GM18867 (cell line): ENCODE results near the gene PRPF6.

Experiments used
- ATAC-seq: cut with Tn5 transposase; IDR thresholded peaks from one replicate; pipeline ENCODE4 v1.9.1; 2021; ENCODE audit warnings: mild to moderate bottlenecking, moderate library complexity; ENCODE audit not compliant: unreplicated experiment

Gene PRPF6

DNA sequence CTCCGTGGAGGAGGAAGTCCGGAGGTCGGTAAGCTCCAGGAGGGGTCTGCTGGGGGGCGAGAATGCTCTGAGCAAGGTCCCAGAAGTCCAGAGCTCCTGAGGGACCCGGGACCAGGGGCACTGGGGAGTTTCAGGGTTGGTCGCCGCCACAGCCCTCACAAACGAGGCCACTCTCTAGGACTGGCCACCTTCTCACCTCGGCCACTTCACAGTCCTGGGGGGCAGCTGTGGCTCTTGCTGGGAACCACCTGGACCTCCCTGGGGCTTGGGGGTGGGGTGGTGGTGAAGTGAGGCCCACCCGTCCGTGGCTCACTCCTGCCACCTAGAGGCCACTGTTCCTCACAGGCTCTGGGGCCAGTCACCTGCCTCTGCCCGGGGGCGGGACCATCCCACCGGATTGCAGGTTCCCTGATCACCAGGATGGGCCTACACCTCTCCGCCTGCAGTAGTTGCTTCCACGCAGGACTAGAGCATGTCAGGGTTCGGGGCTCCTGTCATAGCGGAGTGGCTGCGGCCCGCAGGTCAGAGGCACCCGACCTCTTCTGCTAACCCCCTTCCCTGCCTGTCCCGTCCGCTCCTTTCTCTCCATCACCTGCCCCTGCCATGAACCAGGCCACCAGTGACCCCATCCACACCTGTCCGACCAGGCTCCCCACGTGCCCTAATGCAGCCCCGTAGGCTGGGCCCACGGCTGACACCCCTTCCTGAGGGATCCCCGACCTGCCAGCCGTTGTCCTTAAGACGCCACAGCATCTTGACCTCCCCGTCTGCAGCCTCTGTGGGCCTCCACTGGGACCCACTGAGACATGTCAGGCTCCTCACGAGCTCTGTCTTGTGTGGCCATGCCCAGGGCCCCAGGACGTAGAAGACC lies 76.9 kb downstream of the PRPF6 start:
- peak; percentile 40 for ATAC-seq

- ATAC-seq, result peak; percentile 33
Measured at GRCh38 chr20:64058536-64058935, 77.6 kb downstream of the PRPF6 start.

DNA sequence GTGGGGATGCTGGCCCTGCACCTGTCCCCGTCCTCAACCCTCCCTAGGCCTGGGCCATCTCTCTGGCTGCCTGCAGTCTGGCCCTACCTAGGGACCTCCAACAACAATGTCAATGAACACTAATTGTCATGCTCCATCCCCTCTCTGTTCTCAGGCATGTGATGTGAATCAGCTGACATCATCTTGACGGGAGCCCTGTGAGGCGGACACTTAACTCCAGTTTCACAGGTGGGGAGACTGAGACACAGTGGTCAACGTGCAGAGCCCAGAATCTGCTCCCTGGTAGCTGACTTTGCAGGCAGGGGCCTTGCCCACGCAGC lies 81.3 kb downstream of the PRPF6 start:
- no peak for ATAC-seq

- peak; percentile 77 for ATAC-seq
Measured at GRCh38 chr20:64062596-64063388, 81.9 kb downstream of the PRPF6 start, which contains the start of gene TCEA2. TCEA2 (plus strand) TSS chr20:64063198; CDS start chr20:64063313, 115 bp downstream.

GRCh38 chr20:64063389-64064144 lies 82.6 kb downstream of the PRPF6 start:
- no peak for ATAC-seq

DNA sequence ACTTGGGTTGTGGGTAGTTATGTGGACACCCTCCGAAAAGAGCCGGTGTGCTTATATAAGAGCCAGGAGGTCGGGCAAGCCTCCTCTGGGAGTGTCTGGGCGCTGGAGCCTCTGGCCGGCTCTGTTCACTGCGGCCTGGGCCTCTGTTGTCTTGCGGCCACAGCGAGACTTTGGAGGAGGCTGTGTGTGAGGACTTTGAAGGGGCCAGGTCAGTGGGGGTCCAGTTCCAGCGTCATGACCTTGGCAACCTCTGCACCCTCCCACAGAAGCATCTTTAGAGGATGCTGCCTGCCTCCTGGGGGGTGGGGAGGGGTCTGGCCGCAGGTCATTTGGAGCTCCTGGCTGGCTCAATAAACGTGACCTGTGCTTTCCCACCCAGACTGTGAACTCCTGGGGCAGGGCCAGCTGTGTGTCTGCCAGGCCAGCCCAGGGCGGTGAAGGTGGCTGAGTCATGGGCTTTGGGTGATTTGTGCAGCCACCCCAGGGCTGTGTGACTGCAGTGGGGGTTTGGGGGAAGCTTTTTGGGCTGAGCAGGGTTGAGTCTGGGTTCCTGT lies 83.3 kb downstream of the PRPF6 start:
- ATAC-seq, result no peak

DNA sequence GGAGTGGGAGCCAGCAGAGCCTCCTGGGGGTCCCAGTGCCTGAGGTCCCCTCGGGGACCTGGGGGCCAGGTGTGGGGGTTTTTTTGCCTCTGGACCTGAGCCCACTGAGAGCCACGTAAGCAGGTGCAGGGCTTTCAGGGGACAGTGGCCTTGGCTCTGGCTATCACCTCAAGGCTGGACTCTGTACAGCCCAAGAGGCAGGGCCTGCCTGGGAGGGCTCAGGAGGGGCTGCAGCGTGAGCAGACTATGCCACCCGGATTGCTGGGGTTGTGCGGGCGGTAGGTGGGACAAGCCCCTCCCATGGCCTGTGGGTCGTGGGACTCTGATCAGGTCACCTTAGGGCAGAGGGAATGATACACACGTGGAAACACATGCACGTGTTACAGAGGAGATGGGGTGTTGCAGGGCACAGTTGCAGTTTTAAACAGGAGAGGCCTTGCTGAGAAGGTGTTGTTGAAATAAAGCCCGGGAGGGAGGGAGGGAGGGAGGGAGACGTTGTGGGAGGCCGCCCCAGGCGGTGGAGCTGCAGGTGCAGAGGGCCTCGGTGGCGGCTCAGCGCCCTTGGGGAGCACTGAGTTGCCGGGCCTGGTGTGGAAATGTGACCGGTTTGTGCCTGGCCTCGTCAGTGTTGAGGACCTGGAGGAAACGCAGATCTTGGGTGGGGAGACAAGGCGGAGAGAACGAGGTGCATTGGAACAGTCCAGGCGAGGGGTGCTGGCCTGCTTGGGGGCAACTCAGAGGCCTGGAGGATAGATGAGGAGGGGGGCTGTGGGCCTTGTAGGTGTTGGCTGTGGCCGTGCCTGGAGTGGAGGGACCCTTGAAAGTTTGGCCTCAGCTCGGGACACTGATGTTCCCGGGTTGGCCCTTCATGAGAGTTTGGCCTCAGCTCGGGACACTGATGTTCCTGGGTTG lies 84.4 kb downstream of the PRPF6 start:
- no peak for ATAC-seq

DNA sequence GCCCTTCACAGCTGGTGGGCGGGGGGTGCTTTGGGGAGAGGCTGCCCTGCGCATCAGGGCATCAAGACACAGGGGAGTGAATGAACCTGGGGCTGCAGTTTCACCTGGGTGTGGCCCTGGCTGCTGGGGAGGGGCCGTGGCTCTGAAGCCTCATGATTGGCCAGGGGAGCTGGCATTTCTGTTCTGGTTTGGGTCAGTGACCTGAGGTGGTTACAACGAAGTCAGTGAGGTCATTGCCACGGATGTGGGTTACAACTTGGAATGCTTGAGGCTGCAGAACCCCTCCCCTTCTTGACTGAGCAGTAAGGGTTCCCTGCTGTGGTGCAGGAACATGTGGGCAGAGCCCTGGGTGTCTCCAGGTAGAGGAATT lies 85.0 kb downstream of the PRPF6 start:
- peak; percentile 45 for ATAC-seq

DNA sequence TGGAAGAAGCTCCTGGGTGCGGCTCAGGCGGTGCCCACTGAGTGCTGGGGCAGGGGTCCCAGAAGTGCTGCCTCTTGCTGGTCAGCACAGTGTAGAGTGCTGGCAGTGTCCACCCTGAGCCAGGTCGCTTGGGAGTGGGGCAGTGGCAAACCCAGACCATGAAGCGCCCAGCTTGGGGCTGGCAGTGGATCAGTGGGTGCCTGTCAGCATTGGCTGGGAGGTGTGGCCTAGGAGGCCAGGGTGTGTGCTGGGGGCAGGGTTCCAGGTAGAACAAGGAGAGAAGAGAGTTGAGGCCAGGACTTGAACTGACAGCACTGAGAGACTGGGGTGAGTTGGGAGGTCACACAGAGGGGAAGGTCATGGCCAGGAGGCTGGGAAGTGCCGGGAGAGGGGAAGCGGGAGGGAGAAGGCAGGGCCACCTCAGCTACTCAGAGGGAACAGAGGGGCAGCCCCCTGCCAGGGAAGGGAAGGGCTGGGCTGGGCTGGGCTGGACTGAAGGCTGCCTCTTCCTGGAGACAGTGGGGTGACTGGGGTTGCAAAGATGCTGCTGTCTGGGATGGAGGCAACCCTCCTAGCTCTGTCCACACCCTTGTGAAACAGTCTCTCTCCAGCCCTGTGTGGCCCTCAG lies 86.2 kb downstream of the PRPF6 start:
- no peak for ATAC-seq

GRCh38 chr20:64067733-64068307 lies 86.9 kb downstream of the PRPF6 start:
- ATAC-seq, result no peak

DNA sequence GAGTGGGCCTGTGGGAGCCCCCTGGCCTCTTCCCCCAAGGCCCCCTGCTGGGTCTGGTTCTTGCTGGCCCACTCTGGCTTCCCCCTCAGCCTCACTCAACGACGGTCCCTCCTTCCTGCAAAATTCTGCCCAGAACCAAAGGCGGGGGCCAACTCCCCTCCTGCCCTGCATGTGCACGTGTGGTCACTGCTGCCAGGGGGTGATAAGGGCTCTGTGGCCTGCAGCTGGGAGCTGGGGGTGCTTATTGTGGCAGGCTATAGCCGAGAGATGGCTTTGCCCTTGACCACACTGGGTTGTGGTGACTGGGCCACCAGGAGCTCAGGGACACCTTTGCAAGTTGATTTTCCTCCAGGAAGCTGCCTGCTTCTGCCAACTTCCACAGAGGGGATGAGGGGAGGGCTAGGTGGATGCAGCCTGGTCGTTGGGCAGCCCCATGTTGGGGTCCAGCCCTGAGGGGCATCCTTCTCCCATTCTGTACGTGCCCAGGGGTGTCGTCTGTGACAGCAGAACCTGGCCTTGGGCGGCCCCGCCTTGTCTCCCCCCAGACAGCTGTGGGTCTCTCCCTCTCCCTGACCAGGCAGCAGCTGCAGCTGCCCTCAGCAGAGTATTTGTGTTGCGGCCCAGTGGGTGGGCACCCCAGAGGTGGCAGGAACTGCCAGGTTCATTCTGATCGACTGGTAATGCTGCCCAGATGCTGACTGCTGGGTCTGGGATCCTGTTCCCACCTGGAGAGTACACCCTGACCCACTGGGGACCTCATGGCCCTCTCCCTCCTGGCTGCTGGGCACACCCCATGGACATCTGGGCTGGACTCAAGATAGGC lies 87.7 kb downstream of the PRPF6 start:
- ATAC-seq, result no peak

GRCh38 chr20:64069209-64069613 lies 88.3 kb downstream of the PRPF6 start:
- ATAC-seq, result no peak

DNA sequence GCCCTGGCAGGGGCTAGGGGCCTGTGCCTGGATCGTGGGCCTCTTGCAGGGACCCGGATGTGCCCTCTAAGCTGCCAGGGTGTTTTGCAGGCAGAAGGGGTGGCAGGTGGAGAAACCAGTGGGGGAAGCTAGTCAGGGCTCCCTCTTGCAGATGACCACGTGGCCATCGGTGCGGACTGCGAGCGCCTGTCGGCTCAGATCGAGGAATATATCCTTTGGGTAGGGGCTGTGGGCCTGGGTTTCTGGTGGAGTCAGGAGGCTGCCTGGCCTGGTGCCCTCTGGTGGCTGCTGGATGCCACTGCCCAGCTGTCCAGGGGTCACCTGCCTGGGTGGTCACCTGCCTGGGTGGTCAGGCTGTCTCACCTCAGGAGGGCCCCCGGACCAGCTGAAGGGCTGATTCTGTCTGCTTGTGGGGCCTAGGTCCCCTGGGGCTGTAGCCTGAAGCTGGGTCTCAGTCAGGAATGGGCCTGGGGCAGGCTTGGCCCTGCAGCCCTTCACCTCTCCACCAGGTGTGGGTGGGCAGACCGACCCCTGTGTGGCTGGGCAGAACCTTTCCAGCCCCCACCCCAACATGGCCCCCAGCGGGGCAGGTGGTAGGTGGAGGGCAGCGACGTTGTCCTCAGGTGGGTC lies 88.8 kb downstream of the PRPF6 start:
- no peak for ATAC-seq

DNA sequence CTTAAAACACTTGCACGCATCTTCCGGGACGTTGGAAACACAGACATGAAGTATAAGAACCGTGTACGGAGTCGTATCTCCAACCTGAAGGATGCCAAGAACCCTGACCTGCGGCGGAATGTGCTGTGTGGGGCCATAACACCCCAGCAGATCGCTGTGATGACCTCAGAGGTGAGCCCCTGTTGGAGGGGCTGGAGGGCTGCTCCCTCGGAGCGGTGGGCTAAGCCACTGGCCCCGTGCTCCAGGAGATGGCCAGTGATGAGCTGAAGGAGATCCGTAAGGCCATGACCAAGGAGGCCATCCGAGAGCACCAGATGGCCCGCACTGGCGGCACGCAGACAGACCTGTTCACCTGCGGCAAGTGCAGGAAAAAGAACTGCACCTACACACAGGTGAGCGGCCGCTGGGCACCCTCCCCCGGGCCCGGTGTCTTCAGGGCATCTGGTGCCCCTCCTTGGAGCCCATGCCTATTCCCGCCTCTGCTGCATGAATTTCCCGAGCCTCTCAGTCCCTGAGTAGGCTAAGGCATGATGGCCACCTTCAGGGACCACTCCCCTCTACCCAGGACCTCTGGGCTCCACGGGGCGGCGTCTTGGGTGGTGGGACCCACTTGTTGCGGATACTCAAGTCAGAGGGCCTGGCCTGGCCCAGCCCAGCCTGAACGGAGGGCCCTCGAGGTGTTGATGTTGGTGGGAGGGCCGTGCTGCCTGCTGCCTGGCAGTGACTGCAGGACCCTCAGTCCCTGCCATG lies 89.5 kb downstream of the PRPF6 start:
- ATAC-seq, result no peak

DNA sequence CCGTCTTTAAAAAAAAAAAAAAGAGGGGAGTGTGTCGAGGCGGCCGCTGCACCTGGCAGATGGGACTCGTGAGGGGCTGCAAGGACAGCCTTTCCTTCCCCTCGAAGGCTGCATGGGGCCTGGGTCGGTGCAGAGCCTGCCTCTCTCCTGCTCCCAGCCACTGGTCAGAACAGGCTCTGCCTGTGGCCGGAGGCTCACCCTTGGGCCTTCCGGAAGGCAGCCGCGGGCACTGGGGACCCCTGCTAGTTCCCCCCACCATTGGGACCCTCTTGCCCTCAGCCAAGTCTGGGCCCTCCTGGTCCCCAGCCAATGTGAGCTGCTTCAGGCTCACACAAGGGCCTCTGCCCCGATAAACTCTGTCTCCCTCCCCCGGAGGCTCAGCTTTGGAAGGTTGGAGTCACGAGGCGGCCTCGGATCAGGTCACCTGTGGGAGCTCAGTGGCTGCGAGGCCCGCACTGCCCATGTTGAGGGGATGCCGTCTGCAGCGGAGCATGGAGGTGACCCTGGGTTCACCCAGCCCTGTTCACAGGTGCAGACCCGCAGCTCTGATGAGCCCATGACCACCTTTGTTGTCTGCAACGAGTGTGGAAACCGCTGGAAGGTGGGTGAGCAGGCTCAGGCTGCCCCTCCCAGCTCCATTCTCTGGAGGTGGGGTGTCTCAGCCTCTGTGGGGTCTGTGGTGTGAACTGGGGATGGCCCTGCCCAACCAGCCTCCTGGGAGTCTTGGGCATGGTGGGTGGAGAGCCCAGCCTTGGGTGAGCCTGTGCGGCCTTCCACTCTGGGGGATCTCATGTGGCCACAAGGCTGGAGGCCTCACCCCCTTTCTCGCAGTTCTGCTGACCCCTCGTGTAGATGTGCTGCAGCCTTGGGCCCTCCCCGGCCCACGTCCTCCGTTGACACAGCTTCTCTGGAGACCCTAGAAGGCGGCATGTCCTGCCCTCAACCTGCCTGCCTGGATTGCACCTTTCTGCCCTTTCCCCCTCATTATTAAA lies 90.7 kb downstream of the PRPF6 start:
- no peak for ATAC-seq

GRCh38 chr20:64072498-64073063 lies 91.6 kb downstream of the PRPF6 start:
- ATAC-seq, result no peak
